H9 (cell line): ENCODE results near the gene KRT74. TPM values are rescaled to one million over a fixed set of nuclear protein-coding genes. Genes with fewer than 3 reads are reported as not detected.

ENCODE experiments used
- DNase-seq: peaks from one replicate; pipeline ENCODE4 v3.0.0-alpha.2; 2017
- H2AFZ ChIP-seq: one replicate; pipeline ENCODE4 v1.6.1; 2013; ENCODE audit warnings: mild to moderate bottlenecking, low read length, control low read depth, moderate library complexity
- H2AK5ac ChIP-seq: 2 replicates; pipeline ENCODE4 v1.6.1; 2013; ENCODE audit warnings: low read length, control low read depth, mixed read lengths; ENCODE audit not compliant: insufficient read length
- H2BK120ac ChIP-seq: one replicate; pipeline ENCODE4 v1.6.1; 2013; ENCODE audit warnings: low read depth, mild to moderate bottlenecking, low read length, control low read depth, inconsistent platforms; ENCODE audit not compliant: poor library complexity, severe bottlenecking
- H2BK12ac ChIP-seq: 2 replicates; pipeline ENCODE4 v1.6.1; 2013; ENCODE audit warnings: low read length, control low read depth, mixed read lengths, low read depth; ENCODE audit not compliant: insufficient read length
- H2BK15ac ChIP-seq: 2 replicates; pipeline ENCODE4 v1.6.1; 2013; ENCODE audit warnings: low read depth, low read length, control low read depth
- H2BK20ac ChIP-seq: one replicate; pipeline ENCODE4 v1.6.1; 2013; ENCODE audit warnings: low read depth, mild to moderate bottlenecking, low read length, control low read depth, inconsistent platforms; ENCODE audit not compliant: poor library complexity, severe bottlenecking
- H2BK5ac ChIP-seq: 2 replicates; pipeline ENCODE4 v1.6.1; 2013; ENCODE audit warnings: low read length, control low read depth, mixed read lengths; ENCODE audit not compliant: insufficient read length
- H3K14ac ChIP-seq: 2 replicates; pipeline ENCODE4 v1.6.1; 2013; ENCODE audit warnings: low read length, control low read depth; ENCODE audit not compliant: insufficient read depth
- H3K18ac ChIP-seq: 2 replicates; pipeline ENCODE4 v1.6.1; 2013; ENCODE audit warnings: low read depth, mild to moderate bottlenecking, mixed read lengths, low read length, control low read depth; ENCODE audit not compliant: insufficient read length
- H3K23ac ChIP-seq: 2 replicates; pipeline ENCODE4 v1.6.1; 2013; ENCODE audit warnings: low read length, control low read depth, mixed read lengths, low read depth; ENCODE audit not compliant: insufficient read length
- H3K23me2 ChIP-seq: 2 replicates; pipeline ENCODE4 v1.6.1; 2013; ENCODE audit warnings: low read depth, mild to moderate bottlenecking, mixed read lengths, low read length, control low read depth; ENCODE audit not compliant: insufficient read length, poor library complexity, severe bottlenecking
- H3K27ac ChIP-seq: 2 replicates; pipeline ENCODE4 v1.5.1; 2013; ENCODE audit warnings: low read length, control low read depth, mixed read lengths, low read depth; ENCODE audit not compliant: insufficient read length
- H3K27me3 ChIP-seq: 2 replicates; pipeline ENCODE4 v1.6.1; 2013; ENCODE audit warnings: low read length, control low read depth, inconsistent platforms; ENCODE audit not compliant: insufficient read depth
- H3K4ac ChIP-seq: 2 replicates; pipeline ENCODE4 v1.6.1; 2013; ENCODE audit warnings: low read depth, mild to moderate bottlenecking, control low read depth, inconsistent platforms, low read length, moderate library complexity
- H3K4me1 ChIP-seq: 2 replicates; pipeline ENCODE4 v1.6.1; 2013; ENCODE audit warnings: low read length, control low read depth, inconsistent platforms; ENCODE audit not compliant: insufficient read depth
- H3K4me2 ChIP-seq: 2 replicates; pipeline ENCODE4 v1.6.1; 2013; ENCODE audit warnings: low read length, control low read depth, mixed read lengths; ENCODE audit not compliant: insufficient read length, insufficient read depth
- H3K56ac ChIP-seq: 2 replicates; pipeline ENCODE4 v1.6.1; 2013; ENCODE audit warnings: low read depth, mild to moderate bottlenecking, mixed read lengths, low read length, control low read depth; ENCODE audit not compliant: insufficient read length
- H3K79me1 ChIP-seq: 2 replicates; pipeline ENCODE4 v1.6.1; 2013; ENCODE audit warnings: low read depth, mild to moderate bottlenecking, moderate library complexity, low read length, control low read depth, inconsistent platforms; ENCODE audit not compliant: insufficient read depth, poor library complexity, severe bottlenecking
- H3K79me2 ChIP-seq: 2 replicates; pipeline ENCODE4 v1.6.1; 2013; ENCODE audit warnings: low read length, control low read depth, inconsistent platforms; ENCODE audit not compliant: insufficient read depth
- H3K9ac ChIP-seq: 2 replicates; pipeline ENCODE4 v1.6.1; 2013; ENCODE audit warnings: low read length, control low read depth, mixed read lengths; ENCODE audit not compliant: insufficient read length; ENCODE audit errors: extremely low read depth
- H3K9me3 ChIP-seq: one replicate; pipeline ENCODE4 v1.6.1; 2013; ENCODE audit warnings: low read depth, low read length, inconsistent platforms; ENCODE audit not compliant: control insufficient read depth
- H3T11ph ChIP-seq: one replicate; pipeline ENCODE4 v1.6.1; 2013; ENCODE audit warnings: mild to moderate bottlenecking, low read length, control low read depth, inconsistent platforms
- H4K20me1 ChIP-seq: one replicate; pipeline ENCODE4 v1.6.1; 2013; ENCODE audit not compliant: control insufficient read depth, insufficient read length, insufficient read depth
- H4K5ac ChIP-seq: 2 replicates; pipeline ENCODE4 v1.6.1; 2013; ENCODE audit warnings: low read depth, mild to moderate bottlenecking, mixed read lengths, low read length, control low read depth; ENCODE audit not compliant: insufficient read length
- H4K8ac ChIP-seq: replicated peaks from 2 replicates; pipeline ENCODE4 v1.6.1; 2013; ENCODE audit warnings: low read length, control low read depth, mixed read lengths, low read depth; ENCODE audit not compliant: insufficient read length
- H4K91ac ChIP-seq: 2 replicates; pipeline ENCODE4 v1.6.1; 2013; ENCODE audit warnings: low read depth, mild to moderate bottlenecking, moderate library complexity, mixed read lengths, low read length, control low read depth; ENCODE audit not compliant: insufficient read length
- H3K27ac Mint-ChIP-seq, 3 experiments: 2 replicates in 2 of 3; 3 replicates in 1 of 3; pipeline ENCODE4 v1.8.0; 2020 to 2021; ENCODE audit warnings: mixed read lengths in 3 of 3, mild to moderate bottlenecking in 1 of 3, moderate library complexity in 1 of 3
- H3K27me3 Mint-ChIP-seq: 2 replicates; pipeline ENCODE4 v1.8.0; 2021; ENCODE audit warnings: low read depth, mild to moderate bottlenecking, moderate library complexity, mixed read lengths
- H3K36me3 Mint-ChIP-seq, 3 experiments: 2 replicates in 2 of 3; 3 replicates in 1 of 3; pipeline ENCODE4 v1.8.0; 2020 to 2021; ENCODE audit warnings: low read depth in 3 of 3, mixed read lengths in 3 of 3; ENCODE audit not compliant: insufficient read depth in 1 of 3
- H3K4me1 Mint-ChIP-seq, 2 experiments: 2 replicates each; pipeline ENCODE4 v1.8.0; 2020; ENCODE audit warnings: mixed read lengths in 2 of 2
- H3K4me3 Mint-ChIP-seq, 2 experiments: 2 replicates in 1 of 2; 3 replicates in 1 of 2; pipeline ENCODE4 v1.8.0; 2020 to 2021; ENCODE audit warnings: mild to moderate bottlenecking in 2 of 2, mixed read lengths in 2 of 2, moderate library complexity in 1 of 2
- H3K9me3 Mint-ChIP-seq, 2 experiments: 2 replicates in 1 of 2; 3 replicates in 1 of 2; pipeline ENCODE4 v1.8.0; 2020; ENCODE audit warnings: mild to moderate bottlenecking in 2 of 2, mixed read lengths in 2 of 2, moderate library complexity in 1 of 2
- CTCF ChIP-seq: fragments of 200-600 bp; sonication (generic); conservative IDR thresholded peaks from 3 replicates; pipeline ENCODE4 v1.8.0; 2021; ENCODE audit warnings: antibody characterized with exemption, mild to moderate bottlenecking
- WGBS: extraction: QIAGEN DNeasy Blood & Tissue Kit; methylation state at CpG from one replicate; pipeline ENCODE4 v1.1.7; 2013; ENCODE audit warnings: missing lambda C conversion rate, low lambda C conversion rate, mixed read lengths; ENCODE audit not compliant: insufficient read length; ENCODE audit errors: extremely low coverage; 5-methylcytosine and 5-hydroxymethylcytosine counted together
- total RNA-seq: library from RNA; stranded (reverse); gene quantifications from 2 replicates; pipeline ENCODE4 v1.2.1, GENCODE V29; 2021

Gene KRT74
- total RNA-seq, 1 experiment from 2014 or later: not detected

GRCh38 chr12:52575256-52575655 lies 1.6 kb upstream of the KRT74 start:
- no peak overlapping the region for H3T11ph ChIP-seq
- H4K5ac ChIP-seq: no peak overlapping the region
- no peaks in the 10 kb centered on the region for H3K27me3 ChIP-seq
- H3K18ac ChIP-seq: no peak overlapping the region
- no peak overlapping the region for H2BK120ac ChIP-seq
- no peak overlapping the region for H3K14ac ChIP-seq
- no peaks in the 10 kb centered on the region for H3K79me2 ChIP-seq
- no peak overlapping the region for H2AFZ ChIP-seq
- H3K23me2 ChIP-seq: no peaks in the 10 kb centered on the region
- peaks cover 11% of the 10 kb centered on the region for H3K27me3 Mint-ChIP-seq
- H3K23ac ChIP-seq: no peak overlapping the region
- DNase-seq: no peak
- H2BK20ac ChIP-seq: no peak overlapping the region
- no peak overlapping the region for H2BK5ac ChIP-seq
- H3K4me1 Mint-ChIP-seq: peaks cover 0 to 5% of the 10 kb centered on the region in 2 experiments; a peak in 2 of 4 replicates
- no peaks in the 10 kb centered on the region for H3K36me3 Mint-ChIP-seq
- no peak overlapping the region for H3K27ac ChIP-seq
- no peaks in the 10 kb centered on the region for H3K9me3 ChIP-seq
- H3K4me2 ChIP-seq: no peak overlapping the region
- H3K4me3 Mint-ChIP-seq: no peak overlapping the region
- no peaks in the 10 kb centered on the region for H3K9me3 Mint-ChIP-seq
- no peak overlapping the region for H2BK15ac ChIP-seq
- TF ChIP-seq CTCF: no peak
- H3K79me1 ChIP-seq: no peaks in the 10 kb centered on the region
- H3K9ac ChIP-seq: no peak overlapping the region
- no peak overlapping the region for H2BK12ac ChIP-seq
- H2AK5ac ChIP-seq: no peak overlapping the region
- no peaks in the 10 kb centered on the region for H4K20me1 ChIP-seq
- no peak overlapping the region for H3K56ac ChIP-seq
- no CpG with 5 or more reads among the region's 9 CpGs for WGBS
- no peaks in the 10 kb centered on the region for H3K4me1 ChIP-seq
- no peak overlapping the region for H4K91ac ChIP-seq
- H4K8ac ChIP-seq: no peak overlapping the region
- no peak overlapping the region for H3K4ac ChIP-seq
- no peak overlapping the region for H3K27ac Mint-ChIP-seq
